ENCODE measurements around the gene SCGB3A2.

Gene SCGB3A2

GRCh38 chr5:147906326-147907095 lies 28.0 kb downstream of the SCGB3A2 start, which contains the start of gene C5orf46:
TSS of gene C5orf46 (minus strand) at chr5:147906538. CDS start at chr5:147906501, 37 bp downstream.
- Histone ChIP-seq H3K4me3 (ENCODE audit: low read depth, low read length) (no peak within 1 kb of the TSS), H3K36me3 (ENCODE audit: control insufficient read depth, insufficient read depth, low read length) (no peaks in the 10 kb centered on the region), H3K9ac (ENCODE audit: low read length) (no peak within 1 kb of the TSS), H3K4me1 (ENCODE audit: control insufficient read depth, insufficient read depth, low read length) (peaks cover 7% of the 10 kb centered on the region), H3K27me3 (ENCODE audit: control insufficient read depth, insufficient read depth, low read length) (no peaks in the 10 kb centered on the region), H3K27ac (ENCODE audit: low read depth, low read length) (no peak within 1 kb of the TSS), H3K9me3 (ENCODE audit: control insufficient read depth, insufficient read depth, low read depth, low read length) (no peaks in the 10 kb centered on the region)

GRCh38 chr5:147911427-147911826 lies 32.9 kb downstream of the SCGB3A2 start:
- Histone ChIP-seq H3K27ac (ENCODE audit: low read depth, low read length) (no peak overlapping the region), H3K27me3 (ENCODE audit: control insufficient read depth, insufficient read depth, low read length) (no peaks in the 10 kb centered on the region), H3K36me3 (ENCODE audit: control insufficient read depth, insufficient read depth, low read length) (no peaks in the 10 kb centered on the region), H3K4me1 (ENCODE audit: control insufficient read depth, insufficient read depth, low read length) (peaks cover 3% of the 10 kb centered on the region; the same call in 1 of the 2 replicates), H3K9me3 (ENCODE audit: control insufficient read depth, insufficient read depth, low read depth, low read length) (no peaks in the 10 kb centered on the region; the same call in 1 of the 2 replicates), H3K9ac (ENCODE audit: low read length) (no peak overlapping the region), H3K4me3 (ENCODE audit: low read depth, low read length) (no peak overlapping the region)

- no peaks in the 10 kb centered on the region for H3K36me3 ChIP-seq (ENCODE audit: control insufficient read depth, insufficient read depth, low read length)
- H3K27ac ChIP-seq (ENCODE audit: low read depth, low read length): no peak overlapping the region
- no peak overlapping the region for H3K4me3 ChIP-seq (ENCODE audit: low read depth, low read length)
- no peak overlapping the region for H3K9ac ChIP-seq (ENCODE audit: low read length)
- no peaks in the 10 kb centered on the region for H3K27me3 ChIP-seq (ENCODE audit: control insufficient read depth, insufficient read depth, low read length)
- H3K9me3 ChIP-seq (ENCODE audit: control insufficient read depth, insufficient read depth, low read depth, low read length): no peaks in the 10 kb centered on the region; the same call in 1 of the 2 replicates
- peaks cover 3% of the 10 kb centered on the region; the same call in 1 of the 2 replicates for H3K4me1 ChIP-seq (ENCODE audit: control insufficient read depth, insufficient read depth, low read length)
Observed at GRCh38 chr5:147912011-147912410, 33.5 kb downstream of the SCGB3A2 start.

- Histone ChIP-seq H3K27ac (ENCODE audit: low read depth, low read length) (no peak overlapping the region), H3K27me3 (ENCODE audit: control insufficient read depth, insufficient read depth, low read length) (no peaks in the 10 kb centered on the region), H3K4me3 (ENCODE audit: low read depth, low read length) (no peak overlapping the region), H3K9ac (ENCODE audit: low read length) (no peak overlapping the region), H3K4me1 (ENCODE audit: control insufficient read depth, insufficient read depth, low read length) (no peaks in the 10 kb centered on the region), H3K9me3 (ENCODE audit: control insufficient read depth, insufficient read depth, low read depth, low read length) (no peaks in the 10 kb centered on the region; the same call in 1 of the 2 replicates), H3K36me3 (ENCODE audit: control insufficient read depth, insufficient read depth, low read length) (no peaks in the 10 kb centered on the region)
Observed at GRCh38 chr5:147913786-147914185, 35.3 kb downstream of the SCGB3A2 start.

GRCh38 chr5:147918101-147918685 lies 39.7 kb downstream of the SCGB3A2 start:
- H3K4me1 ChIP-seq (ENCODE audit: control insufficient read depth, insufficient read depth, low read length): no peaks in the 10 kb centered on the region; the same call in 1 of the 2 replicates
- H3K4me3 ChIP-seq (ENCODE audit: low read depth, low read length): no peak overlapping the region
- no peaks in the 10 kb centered on the region for H3K27me3 ChIP-seq (ENCODE audit: control insufficient read depth, insufficient read depth, low read length)
- H3K9ac ChIP-seq (ENCODE audit: low read length): no peak overlapping the region
- no peaks in the 10 kb centered on the region for H3K9me3 ChIP-seq (ENCODE audit: control insufficient read depth, insufficient read depth, low read depth, low read length)
- no peak overlapping the region for H3K27ac ChIP-seq (ENCODE audit: low read depth, low read length)
- H3K36me3 ChIP-seq (ENCODE audit: control insufficient read depth, insufficient read depth, low read length): no peaks in the 10 kb centered on the region

GRCh38 chr5:147918899-147919298 lies 40.4 kb downstream of the SCGB3A2 start:
- Histone ChIP-seq H3K9me3 (ENCODE audit: control insufficient read depth, insufficient read depth, low read depth, low read length) (no peaks in the 10 kb centered on the region), H3K9ac (ENCODE audit: low read length) (no peak overlapping the region), H3K4me1 (ENCODE audit: control insufficient read depth, insufficient read depth, low read length) (no peaks in the 10 kb centered on the region; the same call in 1 of the 2 replicates), H3K36me3 (ENCODE audit: control insufficient read depth, insufficient read depth, low read length) (no peaks in the 10 kb centered on the region), H3K27me3 (ENCODE audit: control insufficient read depth, insufficient read depth, low read length) (no peaks in the 10 kb centered on the region), H3K4me3 (ENCODE audit: low read depth, low read length) (no peak overlapping the region), H3K27ac (ENCODE audit: low read depth, low read length) (no peak overlapping the region)

GRCh38 chr5:147920420-147921030 lies 42.0 kb downstream of the SCGB3A2 start:
- no peak overlapping the region for H3K27ac ChIP-seq (ENCODE audit: low read depth, low read length)
- H3K4me1 ChIP-seq (ENCODE audit: control insufficient read depth, insufficient read depth, low read length): no peaks in the 10 kb centered on the region; the same call in 1 of the 2 replicates
- H3K27me3 ChIP-seq (ENCODE audit: control insufficient read depth, insufficient read depth, low read length): no peaks in the 10 kb centered on the region
- no peaks in the 10 kb centered on the region for H3K36me3 ChIP-seq (ENCODE audit: control insufficient read depth, insufficient read depth, low read length)
- no peak overlapping the region for H3K9ac ChIP-seq (ENCODE audit: low read length)
- no peaks in the 10 kb centered on the region for H3K9me3 ChIP-seq (ENCODE audit: control insufficient read depth, insufficient read depth, low read depth, low read length)
- H3K4me3 ChIP-seq (ENCODE audit: low read depth, low read length): no peak overlapping the region

- H3K9me3 ChIP-seq (ENCODE audit: control insufficient read depth, insufficient read depth, low read depth, low read length): no peaks in the 10 kb centered on the region
- H3K27ac ChIP-seq (ENCODE audit: low read depth, low read length): no peak overlapping the region
Observed at GRCh38 chr5:147921136-147921535, 42.6 kb downstream of the SCGB3A2 start.

GRCh38 chr5:147925020-147925419 lies 46.5 kb downstream of the SCGB3A2 start:
- Histone ChIP-seq H3K36me3 (ENCODE audit: control insufficient read depth, insufficient read depth, low read length) (no peaks in the 10 kb centered on the region), H3K27ac (ENCODE audit: low read depth, low read length) (no peak overlapping the region), H3K4me3 (ENCODE audit: low read depth, low read length) (no peak overlapping the region), H3K27me3 (ENCODE audit: control insufficient read depth, insufficient read depth, low read length) (no peaks in the 10 kb centered on the region), H3K9ac (ENCODE audit: low read length) (no peak overlapping the region), H3K4me1 (ENCODE audit: control insufficient read depth, insufficient read depth, low read length) (no peaks in the 10 kb centered on the region), H3K9me3 (ENCODE audit: control insufficient read depth, insufficient read depth, low read depth, low read length) (no peaks in the 10 kb centered on the region)

More at GRCh38 chr5:147921136-147921535, 42.6 kb downstream of the SCGB3A2 start:
- H3K4me3 ChIP-seq (ENCODE audit: low read depth, low read length): no peak overlapping the region
- H3K4me1 ChIP-seq (ENCODE audit: control insufficient read depth, insufficient read depth, low read length): no peaks in the 10 kb centered on the region; the same call in 1 of the 2 replicates
- H3K36me3 ChIP-seq (ENCODE audit: control insufficient read depth, insufficient read depth, low read length): no peaks in the 10 kb centered on the region
- no peaks in the 10 kb centered on the region for H3K27me3 ChIP-seq (ENCODE audit: control insufficient read depth, insufficient read depth, low read length)
- no peak overlapping the region for H3K9ac ChIP-seq (ENCODE audit: low read length)

GRCh38 chr5:147927901-147928300 lies 49.4 kb downstream of the SCGB3A2 start:
- no peaks in the 10 kb centered on the region for H3K9me3 ChIP-seq (ENCODE audit: control insufficient read depth, insufficient read depth, low read depth, low read length)
- H3K27me3 ChIP-seq (ENCODE audit: control insufficient read depth, insufficient read depth, low read length): no peaks in the 10 kb centered on the region
- H3K4me1 ChIP-seq (ENCODE audit: control insufficient read depth, insufficient read depth, low read length): no peaks in the 10 kb centered on the region

GRCh38 chr5:147930769-147931168 lies 52.3 kb downstream of the SCGB3A2 start:
- Histone ChIP-seq H3K27me3 (ENCODE audit: control insufficient read depth, insufficient read depth, low read length) (no peaks in the 10 kb centered on the region), H3K9me3 (ENCODE audit: control insufficient read depth, insufficient read depth, low read depth, low read length) (no peaks in the 10 kb centered on the region), H3K27ac (ENCODE audit: low read depth, low read length) (no peak overlapping the region), H3K36me3 (ENCODE audit: control insufficient read depth, insufficient read depth, low read length) (no peaks in the 10 kb centered on the region), H3K4me1 (ENCODE audit: control insufficient read depth, insufficient read depth, low read length) (peaks cover 5% of the 10 kb centered on the region; the same call in 1 of the 2 replicates), H3K4me3 (ENCODE audit: low read depth, low read length) (no peak overlapping the region), H3K9ac (ENCODE audit: low read length) (no peak overlapping the region)

More at GRCh38 chr5:147927901-147928300, 49.4 kb downstream of the SCGB3A2 start:
- H3K36me3 ChIP-seq (ENCODE audit: control insufficient read depth, insufficient read depth, low read length): no peaks in the 10 kb centered on the region
- H3K9ac ChIP-seq (ENCODE audit: low read length): no peak overlapping the region
- no peak overlapping the region for H3K4me3 ChIP-seq (ENCODE audit: low read depth, low read length)
- no peak overlapping the region for H3K27ac ChIP-seq (ENCODE audit: low read depth, low read length)

Data from HUES6 (cell line).